Activated CD4-positive, alpha-beta T cell treated with anti-CD3 and anti-CD28 coated beads, Interleukin-2, Interleukin-4, amounts not matched to agents 100 ng/mL and 50 ng/mL, durations not matched to agents 16 hours and 8 hours (primary cell): Measurements from ENCODE around the gene CDC14A.
"Not testable (repeated sequence)": the region's sequence is repeated elsewhere in the genome, so short reads cannot be mapped to it uniquely, and the experiment has no call there.

Experiments
- DNase-seq: peaks from one replicate; pipeline ENCODE4 v3.0.0-alpha.2; 2020; ENCODE audit warnings: low spot score

The CDC14A gene

DNA sequence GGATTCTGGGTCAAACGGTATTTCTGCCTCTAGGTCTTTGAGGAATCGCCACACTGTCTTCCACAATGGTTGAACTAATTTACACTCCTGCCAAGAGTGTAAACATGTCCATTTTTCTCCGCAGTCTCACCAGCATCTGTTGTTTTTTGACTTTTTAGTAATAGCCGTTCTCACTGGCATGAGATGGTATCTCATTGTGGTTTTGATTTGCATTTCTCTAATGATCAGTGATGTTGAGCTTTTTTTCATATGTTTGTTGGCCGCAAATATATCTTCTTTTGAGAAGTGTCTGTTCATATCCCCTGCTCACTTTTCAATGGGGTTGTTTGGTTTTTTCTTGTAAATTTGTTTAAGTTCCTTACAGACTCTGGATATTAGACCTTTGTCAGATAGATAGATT is 53.6 kb downstream of the CDC14A start:
- DNase-seq: not testable (repeated sequence)

DNA sequence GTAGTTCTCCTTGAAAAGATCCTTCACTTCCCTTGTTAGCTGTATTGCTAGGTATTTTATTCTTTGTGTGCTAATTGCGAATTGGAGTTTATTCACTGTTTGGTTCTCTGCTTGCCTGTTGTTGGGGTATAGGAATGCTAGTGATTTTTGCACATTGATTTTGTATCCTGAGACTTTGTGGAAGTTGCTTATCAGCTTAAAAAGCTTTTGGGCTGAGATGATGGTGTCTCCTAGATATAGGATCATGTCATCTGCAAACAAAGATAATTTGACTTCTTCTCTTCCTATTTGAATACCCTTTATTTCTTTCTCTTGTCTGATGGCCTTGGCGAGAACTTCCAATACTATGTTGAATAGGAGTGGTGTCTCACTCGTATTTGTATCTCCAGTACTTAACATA is 55.1 kb downstream of the CDC14A start:
- DNase-seq: not testable (repeated sequence)

DNA sequence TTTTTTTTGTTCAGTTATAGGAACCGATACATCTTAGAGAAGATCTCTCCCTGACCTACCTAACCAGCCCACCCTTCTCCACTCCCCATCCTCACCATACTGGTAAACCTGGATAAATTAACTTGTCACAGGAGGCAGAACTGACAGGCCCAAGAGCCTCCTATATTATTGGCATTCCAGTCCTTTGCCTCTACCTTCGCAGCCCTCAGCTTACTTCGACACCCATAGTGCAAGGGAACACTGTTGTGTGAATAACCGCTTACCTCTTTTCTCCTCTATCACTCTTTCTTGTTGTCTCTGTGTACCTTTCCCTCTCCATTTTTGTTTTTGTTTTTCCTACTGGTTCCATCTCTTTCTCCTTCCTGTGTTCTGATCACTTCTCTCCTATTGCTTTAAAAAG is 58.7 kb downstream of the CDC14A start:
- no peak for DNase-seq

DNA sequence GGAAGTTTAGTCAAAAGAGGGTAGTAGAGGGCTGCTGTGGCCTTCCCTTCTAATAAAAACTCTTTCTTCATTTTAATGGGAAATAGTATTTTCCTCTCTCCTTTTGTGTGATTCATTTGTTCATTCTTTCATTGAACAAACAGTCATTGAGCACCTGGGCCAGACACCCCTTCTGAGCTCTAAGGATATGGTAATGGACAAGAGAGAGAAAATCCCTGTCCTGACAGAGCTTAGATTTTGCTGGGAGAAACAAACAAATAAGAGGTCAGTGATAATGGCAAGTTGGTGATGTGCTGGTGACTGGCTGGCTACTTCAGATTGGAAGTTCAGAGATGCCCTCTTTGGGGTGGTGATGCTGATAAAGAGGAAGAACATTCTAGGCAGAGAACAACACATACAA is 59.3 kb downstream of the CDC14A start:
- no peak for DNase-seq

DNA sequence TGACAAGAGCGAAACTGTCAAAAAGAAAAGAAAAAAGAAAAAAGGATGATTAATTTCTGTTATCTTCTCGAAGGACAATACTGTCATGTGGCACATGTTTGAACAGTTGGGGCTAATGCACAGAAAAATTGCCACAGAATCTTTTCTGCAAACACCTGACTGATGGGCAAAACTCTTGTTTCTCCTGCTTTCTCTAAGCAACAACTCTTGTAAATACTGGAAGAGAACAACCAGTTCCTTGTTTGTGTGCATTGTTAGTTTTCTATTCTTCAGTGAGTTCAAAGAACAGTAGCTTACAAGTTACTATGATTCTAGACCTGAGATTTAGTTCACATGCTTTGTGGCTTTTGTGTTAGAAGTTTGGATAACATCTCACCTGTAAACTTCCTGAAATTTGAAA is 60.7 kb downstream of the CDC14A start:
- no peak for DNase-seq

DNA sequence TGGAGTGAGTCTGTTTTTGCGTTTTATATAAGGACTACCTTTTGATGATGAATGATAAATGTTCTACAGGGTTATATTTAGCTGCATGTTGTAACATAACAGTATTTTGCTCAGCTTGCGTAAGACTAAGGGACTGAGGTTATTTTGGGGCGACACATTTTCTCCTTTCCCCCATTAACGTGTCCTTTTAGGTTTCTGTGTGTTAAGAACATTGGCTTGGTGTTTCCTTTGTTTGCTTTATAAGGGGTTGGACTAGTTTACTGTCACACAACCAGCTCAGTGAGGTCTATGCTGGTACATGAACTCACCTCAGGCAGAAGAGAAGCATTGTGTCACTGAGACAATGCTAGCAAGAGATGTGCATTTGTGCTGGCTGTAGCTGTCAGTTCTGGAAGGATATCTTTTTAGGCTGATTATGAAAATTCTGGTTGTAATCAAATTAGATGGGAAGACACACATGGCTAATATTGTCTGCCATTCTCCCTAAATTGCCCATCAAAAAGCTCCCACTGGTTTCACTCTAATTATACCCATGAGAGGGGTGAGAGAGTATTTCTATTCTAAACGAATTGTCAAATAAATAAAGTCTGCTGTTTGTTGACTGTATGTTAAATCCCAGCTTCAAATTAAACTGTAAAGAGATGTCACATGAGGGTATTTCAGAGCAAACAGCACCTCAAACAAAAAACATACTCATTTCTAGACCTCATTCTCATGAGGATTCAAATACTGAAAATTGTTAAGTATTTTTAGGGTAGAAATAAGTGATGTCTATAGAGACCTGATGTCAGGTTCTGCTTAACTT is 62.6 kb downstream of the CDC14A start:
- no peak for DNase-seq

DNA sequence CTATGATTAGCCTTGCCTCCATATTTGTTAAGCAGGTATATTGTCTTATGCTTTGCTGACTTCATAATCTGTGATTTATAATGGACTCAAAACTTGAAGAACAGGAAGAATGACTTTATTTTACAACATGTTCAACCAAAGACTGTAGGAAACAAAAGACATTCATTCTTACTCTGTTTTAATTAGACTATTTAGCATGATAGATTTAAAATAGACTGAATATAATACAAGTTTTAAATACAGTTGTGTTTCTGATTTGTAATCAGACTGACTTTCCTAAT is 63.1 kb downstream of the CDC14A start:
- no peak for DNase-seq

DNA sequence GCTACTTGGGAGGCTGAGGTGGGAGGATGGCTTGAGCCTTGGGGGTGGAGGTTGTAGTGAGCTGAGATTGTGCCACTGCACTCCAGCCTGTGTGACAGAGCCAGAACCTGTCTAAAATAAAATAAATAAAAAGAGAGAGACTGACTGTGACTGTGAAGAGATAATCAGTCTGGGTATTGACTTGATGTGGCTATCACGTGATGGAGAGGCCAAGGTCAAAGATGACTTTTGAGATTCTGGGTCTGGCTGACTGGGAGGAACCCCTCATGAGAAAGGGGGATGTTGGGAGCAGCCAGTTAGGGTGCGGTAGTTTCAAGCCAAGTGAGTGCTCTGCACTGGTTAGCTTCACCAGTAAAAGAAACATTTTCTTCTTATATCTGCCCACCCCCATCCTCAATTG is 66.8 kb downstream of the CDC14A start:
- no peak for DNase-seq

DNA sequence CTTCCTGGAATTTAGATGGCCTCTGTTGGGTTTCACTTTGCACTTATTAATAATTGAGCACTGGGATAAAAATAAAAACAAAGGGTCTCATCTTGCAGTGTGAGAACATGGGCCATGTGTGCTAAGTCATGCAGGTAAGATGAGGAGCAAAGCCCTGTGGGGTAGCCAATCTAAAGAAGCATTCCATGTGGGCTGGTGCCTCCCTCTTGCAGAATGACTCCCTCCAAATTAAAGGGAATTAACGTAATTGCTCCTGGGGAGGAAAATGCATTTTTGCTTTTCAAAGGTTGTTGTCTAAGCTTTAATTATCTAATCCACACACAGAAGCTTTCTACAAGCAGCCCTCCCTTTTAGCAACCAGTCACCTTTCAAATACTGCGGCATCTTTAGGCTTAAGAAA is 69.8 kb downstream of the CDC14A start:
- no peak for DNase-seq

DNA sequence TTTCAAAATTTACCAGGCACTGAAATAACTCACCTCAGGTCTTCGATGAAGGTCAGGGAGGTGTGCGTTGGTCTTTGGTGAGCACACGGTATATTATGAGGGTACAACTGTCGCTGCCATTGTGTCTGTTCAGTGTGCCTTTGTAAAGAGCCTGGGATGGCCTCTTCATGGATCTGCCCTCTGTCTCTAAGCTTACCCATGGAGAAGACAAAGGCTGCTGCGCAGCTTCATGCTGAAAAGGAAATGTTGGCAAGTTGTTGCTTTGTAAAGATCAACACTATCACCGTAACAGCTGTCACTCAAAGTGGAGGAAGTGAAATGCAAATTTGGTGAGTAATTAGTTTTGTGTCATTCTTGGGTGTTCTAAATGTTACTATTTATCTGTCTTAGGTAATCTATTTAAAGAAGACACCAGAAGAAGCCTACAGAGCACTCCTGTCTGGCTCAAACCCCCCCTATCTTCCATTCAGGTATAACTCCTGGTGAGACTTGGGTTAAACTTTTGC is 71.6 kb downstream of the CDC14A start:
- no peak for DNase-seq

DNA sequence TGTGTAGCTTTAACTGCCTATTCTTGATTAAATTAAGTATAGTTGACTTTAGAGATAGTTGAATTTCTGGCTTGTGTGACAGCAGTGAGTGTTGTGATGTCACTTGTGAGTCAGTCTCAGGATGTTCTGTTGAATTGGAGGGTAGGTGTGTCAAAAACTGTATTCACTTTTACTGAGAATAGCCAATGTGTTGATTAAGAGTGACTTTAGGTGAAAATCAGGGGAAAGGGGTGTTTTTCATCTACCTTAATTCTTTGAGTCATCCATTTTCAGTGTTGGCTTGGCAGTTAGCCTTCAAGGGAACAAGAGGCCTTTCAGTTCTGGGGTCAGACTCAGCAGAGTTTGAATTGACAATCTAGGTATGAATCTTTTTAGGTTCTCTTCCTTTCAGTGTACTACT is 75.9 kb downstream of the CDC14A start:
- peak; percentile 32 for DNase-seq

DNA sequence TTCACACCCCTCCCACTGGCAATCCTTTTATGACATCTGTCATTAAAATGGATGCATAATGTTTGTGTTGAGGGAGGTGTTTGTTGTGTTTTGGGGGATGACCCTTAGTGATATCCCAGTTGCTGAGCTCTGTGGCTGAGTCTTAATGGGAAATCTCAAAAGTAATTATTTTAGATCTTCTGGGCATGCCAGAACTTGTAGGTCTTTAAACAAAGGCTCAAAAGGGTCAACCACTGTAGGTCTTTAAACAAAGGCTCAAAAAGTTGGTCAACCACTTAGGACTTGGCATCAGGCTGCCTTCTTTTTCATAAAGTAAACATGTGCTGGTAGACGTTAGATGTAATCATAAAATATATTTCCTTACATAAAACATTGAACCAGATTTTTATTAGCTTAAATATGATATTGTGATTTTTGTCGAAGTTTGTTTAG is 78.0 kb downstream of the CDC14A start:
- no peak for DNase-seq

DNA sequence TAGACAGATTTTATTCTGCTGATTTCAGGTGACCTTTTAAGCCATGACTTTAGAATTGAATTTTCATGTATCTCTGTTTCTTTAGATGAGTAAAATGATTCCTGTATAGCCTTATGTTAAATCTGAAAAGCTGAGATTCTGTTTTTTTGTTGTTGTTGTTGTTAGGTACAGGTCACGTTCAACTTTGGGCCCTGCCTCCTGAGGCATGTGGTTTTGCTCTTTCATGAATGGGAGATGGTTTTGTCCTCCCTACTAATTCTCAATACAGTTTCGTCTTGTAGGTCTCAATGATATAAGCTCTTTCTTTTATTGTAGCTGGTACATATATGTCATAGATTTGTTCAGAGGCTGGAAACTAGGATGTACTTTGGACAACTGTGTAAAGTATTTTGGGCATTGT is 79.6 kb downstream of the CDC14A start:
- DNase-seq: no peak

DNA sequence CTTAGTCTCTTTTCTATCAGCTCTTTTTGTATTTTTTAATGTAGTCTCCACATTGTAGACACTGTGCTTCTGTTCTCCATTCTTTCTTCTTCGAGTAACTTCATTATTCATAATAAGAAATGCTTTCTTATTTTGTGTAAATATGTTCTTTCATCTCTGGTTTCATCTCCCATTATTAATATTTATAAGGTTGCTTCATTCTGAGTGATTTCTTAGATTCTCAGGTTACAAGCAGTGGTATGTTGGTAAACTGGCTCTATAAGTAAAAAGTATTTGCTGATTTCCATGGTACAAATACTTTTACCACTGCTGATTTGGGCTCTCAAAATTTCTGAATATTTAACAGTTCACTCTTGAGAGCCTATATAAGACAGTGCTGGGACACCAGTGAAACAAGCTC is 81.3 kb downstream of the CDC14A start:
- no peak for DNase-seq

DNA sequence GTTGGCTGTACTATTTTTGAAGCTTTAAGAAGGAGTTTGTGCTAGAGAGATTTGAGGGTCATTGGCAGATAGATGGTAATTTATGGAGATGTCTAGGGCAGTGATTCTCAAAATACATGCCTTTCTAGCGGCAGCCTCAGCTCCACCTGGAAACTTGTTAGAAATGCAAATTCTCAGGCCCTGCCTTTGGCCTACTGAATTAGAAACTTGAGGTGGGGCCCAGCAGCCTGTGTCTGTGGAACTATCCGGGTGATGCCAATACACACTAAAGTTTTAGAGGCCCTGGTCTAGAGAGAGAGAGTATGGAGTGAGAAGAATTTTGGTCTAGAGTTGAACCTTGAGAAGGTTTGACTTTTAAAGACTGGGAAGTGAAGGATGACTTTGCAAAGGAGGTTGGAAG is 82.5 kb downstream of the CDC14A start:
- no peak for DNase-seq

DNA sequence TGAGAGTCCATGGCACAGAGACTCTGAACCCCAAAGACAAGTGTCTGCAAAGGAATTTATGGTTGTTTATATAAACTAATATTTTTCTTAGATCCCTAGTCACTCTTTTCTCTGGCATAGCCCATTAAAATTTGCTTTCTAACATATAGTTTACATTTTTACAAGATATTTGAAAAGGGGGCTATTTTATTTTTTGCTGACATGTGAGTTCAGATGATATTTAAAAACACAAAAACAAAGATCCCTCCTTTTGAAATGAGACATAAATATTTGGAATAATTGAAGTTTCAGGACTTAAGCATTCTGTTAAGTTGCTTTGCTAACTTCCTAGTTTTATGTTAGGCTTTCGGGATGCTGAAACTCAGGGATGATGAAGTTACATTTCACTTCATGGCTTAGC is 86.1 kb downstream of the CDC14A start:
- no peak for DNase-seq

DNA sequence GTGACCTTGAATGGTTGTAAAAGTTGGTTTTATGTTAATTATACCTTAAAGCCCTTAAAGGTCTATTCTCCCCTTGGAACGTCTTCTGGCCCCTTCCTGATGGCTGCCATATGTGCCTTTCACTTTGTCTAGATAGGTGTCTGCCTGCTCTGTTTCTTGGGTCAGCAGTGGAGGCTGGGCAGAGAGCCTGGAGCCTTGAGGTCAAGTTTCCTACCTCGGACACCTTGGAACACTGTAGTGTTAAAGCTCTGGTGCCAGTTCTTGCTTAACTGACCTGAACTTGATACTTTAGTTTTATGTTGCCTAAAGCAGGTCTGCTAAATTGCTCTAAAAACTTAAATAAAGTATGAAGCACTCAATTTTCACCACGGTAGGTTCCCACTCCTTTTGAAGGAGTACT is 86.5 kb downstream of the CDC14A start:
- no peak for DNase-seq

DNA sequence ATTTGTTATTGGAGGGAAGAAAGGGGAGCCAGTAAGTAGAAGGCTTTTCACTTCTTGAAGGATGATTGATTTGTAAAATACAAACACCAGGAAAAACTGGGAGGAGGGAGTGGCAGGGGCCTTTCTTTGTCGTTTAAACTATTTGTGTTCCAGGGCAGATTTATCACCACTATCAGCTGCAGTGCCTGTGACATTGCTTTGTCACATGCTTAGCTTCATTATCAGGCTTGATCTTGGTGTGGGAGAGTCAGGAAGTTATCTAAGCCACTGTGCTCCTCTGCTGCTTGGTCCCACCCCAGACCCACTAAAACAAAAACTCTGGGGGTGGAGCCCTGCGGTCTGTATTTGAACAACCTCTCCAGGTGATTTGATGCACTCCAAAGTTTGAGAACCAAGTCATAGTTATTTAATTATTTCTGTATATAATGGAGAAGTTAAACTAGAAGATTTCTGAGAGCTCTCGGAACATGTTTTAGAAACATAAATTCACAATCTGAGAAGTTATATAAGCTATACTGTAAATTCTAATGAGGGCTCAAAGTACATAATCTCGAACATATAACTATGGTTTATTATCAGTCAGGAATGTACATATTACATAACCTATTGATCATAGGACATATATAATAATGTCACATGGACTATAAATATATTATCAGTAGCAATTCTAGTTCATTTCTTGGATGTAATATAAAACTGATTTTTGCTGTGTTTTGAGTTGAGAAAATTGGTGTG is 87.9 kb downstream of the CDC14A start:
- DNase-seq: peak; percentile 86

DNA sequence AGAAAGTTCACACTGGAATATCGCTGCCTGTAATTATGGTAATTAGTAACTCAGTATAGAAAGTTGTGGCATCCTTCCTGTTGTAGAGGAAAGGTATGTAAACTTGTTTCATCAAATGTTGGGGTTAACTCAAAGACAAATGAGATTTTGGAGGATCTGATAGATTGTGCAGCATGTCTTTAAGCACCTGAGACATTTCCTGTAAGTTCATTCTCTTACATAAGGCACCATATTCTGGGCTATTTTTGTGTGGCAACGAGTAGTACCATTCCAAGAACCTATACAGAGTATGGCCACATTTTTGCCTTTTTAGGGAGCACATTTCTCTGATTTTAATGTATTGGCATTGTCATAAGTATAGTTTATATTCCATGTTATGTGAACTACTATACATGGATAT is 88.8 kb downstream of the CDC14A start:
- DNase-seq: no peak

DNA sequence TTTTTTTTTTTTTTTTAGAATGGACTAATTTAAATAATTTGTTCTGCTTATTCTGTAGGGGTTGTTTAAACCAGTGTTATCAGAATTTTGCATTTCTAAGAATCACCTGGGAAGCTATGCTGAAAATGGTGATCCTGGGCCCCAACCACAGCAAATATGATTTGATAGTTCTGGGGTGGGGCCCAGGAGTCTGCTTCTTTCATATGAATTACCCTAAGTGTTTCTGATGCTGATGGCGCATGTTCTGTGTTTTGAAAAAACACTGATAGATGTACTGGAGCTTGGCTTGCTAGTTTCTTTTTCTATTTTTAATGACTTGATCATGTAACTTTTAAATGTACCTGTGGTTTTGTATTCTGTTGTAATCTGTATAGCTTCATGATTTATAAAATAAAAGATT is 89.3 kb downstream of the CDC14A start:
- no peak for DNase-seq

DNA sequence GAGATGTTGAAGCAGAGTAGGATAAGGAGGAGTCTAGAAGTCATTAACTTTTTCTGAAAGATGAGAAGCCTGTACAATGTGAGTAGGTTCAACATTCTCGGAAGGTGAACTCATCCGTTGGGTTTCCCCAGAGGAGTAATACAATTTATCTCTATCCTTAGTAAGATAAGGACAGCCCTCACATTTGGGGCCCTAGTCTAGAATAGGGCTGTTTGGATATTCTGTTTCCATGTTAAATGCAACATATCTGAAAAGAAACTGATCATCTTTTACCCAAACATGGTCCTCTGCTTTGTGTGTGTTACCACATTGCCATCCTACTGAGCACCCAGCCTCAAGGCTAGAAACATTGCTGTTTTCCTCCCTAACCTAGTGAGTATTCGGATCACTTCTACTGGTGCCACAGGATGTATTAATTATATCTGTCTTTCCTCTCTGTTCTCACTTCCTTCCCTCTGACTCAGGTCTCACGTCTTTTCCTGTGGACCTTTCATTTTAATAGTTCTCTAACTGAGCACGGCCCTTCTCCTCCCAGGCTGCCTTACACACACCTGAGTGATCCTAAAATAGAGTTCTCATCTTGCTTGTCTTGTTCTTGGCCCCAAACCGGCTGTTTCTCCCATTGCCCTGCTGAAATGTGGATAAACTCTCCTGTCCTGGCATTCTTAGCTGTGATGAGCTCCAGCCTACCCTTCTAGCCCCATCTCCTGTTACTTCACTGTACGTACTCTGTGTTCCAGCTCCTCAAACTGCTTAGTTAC is 91.7 kb downstream of the CDC14A start:
- DNase-seq: peak; percentile 74

DNA sequence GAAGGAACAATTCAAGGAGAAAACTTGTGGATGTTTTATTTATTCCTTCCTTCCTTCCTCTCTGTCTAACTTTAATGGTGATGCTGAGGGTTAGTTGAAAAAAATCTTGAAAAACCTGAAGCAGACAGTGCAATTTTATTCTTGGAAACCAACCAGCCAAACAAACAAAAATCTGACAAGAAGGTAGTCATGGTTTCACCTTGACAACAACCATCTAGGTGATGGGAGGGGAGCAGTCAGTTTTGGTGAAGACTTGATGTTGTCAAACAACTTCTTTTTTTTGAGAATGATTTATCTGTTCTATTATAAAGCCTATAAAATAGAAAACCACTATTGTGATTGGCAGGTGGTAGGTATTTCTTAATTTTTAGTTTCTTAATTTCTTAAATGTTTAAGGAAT is 93.3 kb downstream of the CDC14A start:
- DNase-seq: peak; percentile 57

DNA sequence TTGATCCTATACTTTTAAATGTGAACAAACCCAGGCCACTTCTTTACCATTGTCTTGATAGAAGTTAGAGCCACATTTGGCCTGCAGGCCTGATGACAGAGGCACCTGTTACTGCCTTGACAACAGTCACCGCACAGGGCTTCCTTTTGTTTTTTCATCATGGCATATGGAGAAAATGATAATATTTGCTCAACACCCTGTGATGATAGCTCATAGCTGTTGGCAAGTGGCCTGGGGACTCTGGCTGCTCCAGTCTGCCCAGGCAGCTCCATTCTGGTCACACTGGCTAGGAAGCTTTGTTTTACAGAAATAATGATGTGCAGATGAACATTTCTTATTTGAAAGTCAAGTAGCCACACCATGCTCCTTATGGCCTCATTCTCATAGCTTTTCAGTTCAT is 96.1 kb downstream of the CDC14A start:
- DNase-seq: no peak
